ENCODE data around the gene LOXL3.
A peak's percentile ranks its signal among the peaks of the same experiment; 100 is the strongest.

LOXL3 gene

DNA sequence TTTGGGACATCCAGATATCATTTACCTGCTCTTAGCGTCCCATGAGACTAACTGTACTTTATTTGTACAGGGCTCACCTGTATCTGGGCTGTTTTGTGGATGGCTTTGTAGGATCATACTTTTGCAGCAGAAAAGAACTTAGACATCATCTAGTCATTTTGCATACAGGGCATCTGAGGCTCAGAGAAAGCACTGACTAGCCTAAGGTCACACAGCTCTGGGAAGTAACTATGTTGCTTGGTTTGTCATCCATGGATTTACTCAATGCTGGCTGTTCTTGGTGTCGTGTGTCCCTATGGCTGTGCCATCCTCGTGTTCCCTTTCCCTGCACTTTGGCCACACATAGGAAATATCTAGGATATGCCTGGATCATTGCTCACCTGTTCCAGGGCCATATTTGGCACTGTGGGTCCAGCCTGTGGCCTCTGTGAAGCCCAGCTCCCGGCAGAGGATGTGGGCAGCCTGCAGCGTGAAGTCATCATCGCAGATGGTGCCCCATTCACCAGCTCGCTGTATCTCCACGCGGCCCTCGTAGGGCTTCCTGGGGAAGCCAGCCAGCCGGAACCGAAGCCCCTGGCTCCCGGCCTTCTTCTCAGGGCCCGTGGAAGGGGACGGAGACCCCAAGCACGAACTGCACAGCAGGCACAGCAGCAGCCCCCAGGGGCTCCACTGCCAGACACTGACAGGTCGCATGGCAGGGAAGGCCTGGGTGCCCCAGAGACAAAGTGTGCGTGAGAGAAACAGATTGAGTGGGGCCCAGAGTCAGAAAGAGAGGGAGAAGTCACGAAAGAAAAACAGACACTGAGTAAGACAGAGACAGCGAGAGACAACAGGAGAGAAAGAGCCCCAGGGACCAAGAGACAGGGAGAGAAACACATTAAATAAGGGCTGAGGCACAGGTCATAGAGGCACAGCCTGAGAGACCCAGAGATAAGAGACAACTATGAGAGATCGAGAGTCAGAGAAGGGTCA lies 1.5 kb downstream of the LOXL3 start:
- DNase-seq (ENCODE audit: low spot score): no peak

DNA sequence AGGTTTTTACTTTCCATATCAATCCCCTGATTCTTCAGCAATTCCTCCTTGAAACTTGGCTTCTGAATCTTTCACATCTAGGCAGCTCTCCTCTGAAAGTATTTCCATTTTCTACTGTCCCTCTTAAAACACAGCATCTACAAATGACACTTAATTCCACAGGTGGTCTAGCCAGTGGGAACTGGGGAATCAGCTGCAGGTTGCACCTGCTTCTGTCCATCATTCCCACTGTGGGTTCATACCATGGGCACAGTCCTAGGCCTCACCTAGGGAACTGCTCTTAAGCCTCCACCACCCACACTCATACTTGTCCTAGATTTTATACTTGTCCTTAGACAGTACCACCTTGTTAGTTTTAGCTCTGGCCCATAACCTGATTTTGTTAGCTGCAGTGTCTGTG lies 2.2 kb downstream of the LOXL3 start:
- DNase-seq (ENCODE audit: low spot score): no peak

- DNase-seq (ENCODE audit: low spot score): no peak
Measured at GRCh38 chr2:74550231-74550630, 3.5 kb downstream of the LOXL3 start.

DNA sequence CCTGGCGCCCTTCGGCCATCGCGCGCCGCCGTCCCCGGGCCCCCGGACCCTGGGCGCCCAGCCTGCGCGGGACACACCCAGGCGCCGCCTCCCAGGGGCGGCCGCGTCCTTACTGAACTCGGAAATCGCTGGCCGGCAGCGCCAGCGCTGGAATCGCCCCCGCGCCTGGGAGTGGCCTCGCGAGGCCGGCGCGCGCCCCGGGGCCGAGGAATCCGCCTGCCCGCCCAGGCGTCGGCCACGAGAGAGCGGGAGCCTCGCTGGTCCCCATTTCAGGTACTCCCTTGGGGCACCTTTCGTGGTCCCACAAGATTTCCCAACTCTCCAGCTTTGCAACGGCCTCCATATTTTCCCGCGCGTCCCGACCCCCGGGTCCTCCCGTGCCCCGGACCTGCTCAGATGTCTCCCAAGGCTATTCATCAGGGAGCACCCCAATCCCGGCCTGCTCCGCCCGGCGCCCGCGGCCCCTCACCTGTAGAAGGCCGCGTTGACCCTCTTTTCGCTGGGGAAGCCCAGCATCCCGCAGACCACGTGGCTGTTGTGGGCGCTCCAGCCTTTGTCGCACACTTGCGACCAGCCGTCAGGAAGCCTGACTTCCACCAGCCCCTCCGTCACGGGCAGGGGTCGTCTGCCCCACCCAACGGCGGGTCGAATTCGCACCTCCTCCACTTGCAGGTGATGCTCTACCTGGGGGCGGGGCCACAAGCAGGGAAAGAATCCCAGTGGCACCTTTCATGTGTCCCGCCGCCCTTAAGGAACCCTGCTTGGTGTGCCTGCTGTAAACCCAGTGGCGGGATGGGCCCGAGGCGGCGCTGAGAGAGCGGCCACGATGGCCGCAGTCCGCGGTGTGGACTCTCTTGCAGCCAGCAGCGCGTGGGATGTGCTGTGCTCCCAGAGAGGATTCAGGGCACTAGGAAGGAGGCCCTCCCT lies 4.6 kb downstream of the LOXL3 start:
- DNase-seq (ENCODE audit: low spot score): peak; percentile 88

DNA sequence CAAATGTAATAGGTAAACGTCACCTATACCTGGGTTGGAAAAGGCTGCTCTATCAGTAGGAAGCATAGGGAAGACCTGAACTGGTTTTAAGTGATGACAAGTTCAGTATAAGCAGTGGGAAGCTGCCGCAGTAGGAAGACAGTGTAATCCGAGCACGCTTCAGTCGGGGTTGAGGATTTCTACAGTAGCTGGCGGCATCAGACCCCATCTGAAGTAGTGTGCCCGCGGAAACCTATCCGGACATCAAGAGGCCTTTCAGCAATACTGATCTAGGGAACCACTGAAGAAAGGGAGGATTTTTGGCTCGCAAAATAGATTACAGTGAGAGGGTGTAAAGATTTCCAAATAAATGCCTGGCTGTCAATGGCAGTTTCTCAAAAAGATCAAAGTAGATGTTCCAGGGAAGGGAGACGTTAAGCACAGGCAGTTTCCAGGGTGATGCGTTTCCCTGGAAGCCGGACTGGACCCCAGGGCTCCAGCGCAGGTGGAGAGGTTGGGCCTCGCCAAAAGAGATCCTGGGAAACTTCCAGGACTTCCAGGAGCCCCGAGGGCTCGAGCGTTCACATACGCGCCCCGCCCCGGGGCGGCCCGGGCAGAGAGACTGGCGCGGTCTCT lies 5.3 kb downstream of the LOXL3 start:
- no peak for DNase-seq (ENCODE audit: low spot score)

DNA sequence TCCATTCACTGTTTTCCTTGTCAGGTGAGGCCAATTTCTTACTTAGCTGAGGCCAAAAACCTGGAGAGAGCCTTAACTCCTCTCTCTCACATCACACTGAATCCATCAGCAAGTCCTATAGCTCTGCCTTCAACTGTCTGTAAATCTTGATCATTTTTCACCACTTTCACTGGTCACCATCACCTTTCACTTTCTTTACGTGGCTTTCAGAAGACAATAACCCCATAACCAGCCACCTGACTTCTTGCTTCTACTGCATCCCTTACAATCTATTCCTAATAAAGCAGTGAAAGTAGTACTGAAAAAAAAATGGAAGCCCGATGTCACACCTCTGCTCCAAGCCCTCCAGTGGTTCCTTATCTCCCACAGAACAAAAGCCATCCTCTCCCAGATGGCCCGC lies 7.7 kb downstream of the LOXL3 start:
- no peak for DNase-seq (ENCODE audit: low spot score)

DNA sequence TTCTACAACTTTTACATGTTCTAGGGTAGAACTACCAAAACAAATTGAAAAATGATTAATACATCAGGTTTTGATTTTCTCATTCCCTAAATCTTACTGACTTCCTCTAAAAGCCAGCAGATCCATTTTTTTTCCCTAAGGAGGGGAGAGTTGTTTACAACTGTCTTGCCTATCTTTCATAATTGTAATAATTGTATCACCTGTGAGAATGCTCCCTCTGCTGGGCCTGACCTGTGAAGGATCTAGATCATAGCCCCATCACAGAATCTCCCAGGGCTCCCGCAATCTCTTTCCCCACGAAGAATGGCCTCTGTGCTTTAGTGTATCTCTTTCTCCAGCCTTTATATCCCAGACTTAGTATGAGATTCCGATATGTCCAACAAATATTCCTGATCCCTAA lies 9.1 kb downstream of the LOXL3 start:
- DNase-seq (ENCODE audit: low spot score): no peak

DNA sequence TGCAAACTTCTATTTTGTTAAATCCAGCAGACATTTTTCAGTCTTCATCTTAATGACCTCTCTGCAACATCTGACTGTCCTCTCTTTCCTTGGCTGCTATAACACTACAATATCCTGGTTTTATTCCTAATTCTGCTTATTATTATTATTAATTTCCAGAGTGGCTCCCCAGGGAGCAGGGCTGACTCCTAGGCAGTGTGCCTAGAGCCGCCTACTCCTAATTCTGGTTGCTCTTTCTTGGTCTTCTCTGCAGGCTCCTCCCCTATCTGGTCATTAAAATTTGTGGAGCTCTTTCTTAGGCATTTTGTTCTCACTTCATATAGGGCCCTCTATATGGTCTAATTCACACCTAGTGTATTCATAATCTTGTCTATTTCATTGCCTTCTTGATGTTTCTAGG lies 10.8 kb downstream of the LOXL3 start:
- no peak for DNase-seq (ENCODE audit: low spot score)

DNA sequence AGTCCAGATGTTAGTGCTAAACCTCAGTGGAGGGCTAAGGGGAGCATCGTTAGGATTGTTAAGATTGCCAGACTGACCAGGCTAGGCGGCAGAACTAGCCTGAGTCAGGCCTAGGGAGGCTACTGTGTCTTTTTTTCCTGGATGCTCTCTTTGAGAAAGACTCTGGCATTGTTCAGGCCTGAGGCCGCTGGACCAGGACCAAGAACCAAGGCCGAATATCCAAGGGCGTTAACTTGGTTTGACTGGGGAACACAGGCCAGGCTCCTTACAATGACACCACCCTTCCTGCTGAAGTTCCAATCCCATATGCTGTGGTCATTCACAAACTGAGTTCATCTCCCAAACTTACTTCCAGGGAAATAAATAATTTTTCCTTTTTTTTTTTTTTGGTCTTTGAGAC lies 13.5 kb downstream of the LOXL3 start:
- peak; percentile 89 for DNase-seq (ENCODE audit: low spot score)

- DNase-seq (ENCODE audit: low spot score): no peak
Measured at GRCh38 chr2:74538881-74539339, 14.8 kb downstream of the LOXL3 start.

GRCh38 chr2:74537140-74537539 lies 16.6 kb downstream of the LOXL3 start:
- no peak for DNase-seq (ENCODE audit: low spot score)

- no peak for DNase-seq (ENCODE audit: low spot score)
Measured at GRCh38 chr2:74536166-74536950, 17.4 kb downstream of the LOXL3 start.

DNA sequence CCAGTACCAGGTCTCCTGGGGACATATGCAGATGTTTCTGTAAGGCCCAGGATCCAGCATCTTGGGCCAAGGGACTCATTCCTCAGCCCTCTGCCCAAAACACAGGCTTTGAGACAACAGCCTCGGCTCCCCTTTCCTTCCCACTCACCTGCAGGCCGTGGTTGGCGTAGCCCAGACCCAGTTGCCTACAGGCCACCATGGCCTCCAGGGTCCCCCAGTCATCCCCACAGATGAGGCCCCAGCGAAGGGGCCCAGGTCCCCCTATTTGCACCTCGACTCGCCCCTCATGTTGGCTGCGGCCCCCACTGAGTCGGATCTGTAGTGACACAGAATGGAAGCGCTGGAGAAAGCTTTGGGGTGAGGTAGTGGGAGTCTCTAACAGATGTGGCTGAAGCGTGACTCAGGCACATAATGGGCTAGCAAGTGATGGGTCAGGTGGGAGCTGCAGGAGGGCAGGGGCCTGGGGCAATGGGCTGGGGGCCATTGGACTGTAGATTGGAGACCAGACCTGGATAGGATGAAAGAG lies 18.2 kb downstream of the LOXL3 start:
- DNase-seq (ENCODE audit: low spot score): no peak

DNA sequence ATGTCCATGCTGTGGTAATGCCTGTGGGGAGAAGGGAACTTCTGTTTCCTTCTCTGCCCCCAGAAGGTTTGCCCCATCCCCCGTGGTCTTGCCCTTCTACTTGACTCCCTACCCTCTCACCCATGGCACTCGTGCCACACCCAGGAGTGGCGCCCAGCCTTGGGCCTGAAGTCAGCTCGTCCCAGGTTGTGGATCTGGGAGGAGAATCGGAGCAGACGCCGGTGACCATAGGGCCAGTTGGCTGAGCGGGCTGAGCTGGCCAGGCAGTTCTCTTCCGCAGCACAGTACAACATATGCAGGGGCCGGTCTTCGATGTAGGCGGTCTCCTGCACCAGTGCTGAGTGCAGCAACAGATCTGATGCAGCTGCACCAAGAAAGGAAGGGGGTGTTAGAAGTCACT lies 19.3 kb downstream of the LOXL3 start:
- no peak for DNase-seq (ENCODE audit: low spot score)

GRCh38 chr2:74533464-74533863 lies 20.3 kb downstream of the LOXL3 start:
- DNase-seq (ENCODE audit: low spot score): no peak

DNA sequence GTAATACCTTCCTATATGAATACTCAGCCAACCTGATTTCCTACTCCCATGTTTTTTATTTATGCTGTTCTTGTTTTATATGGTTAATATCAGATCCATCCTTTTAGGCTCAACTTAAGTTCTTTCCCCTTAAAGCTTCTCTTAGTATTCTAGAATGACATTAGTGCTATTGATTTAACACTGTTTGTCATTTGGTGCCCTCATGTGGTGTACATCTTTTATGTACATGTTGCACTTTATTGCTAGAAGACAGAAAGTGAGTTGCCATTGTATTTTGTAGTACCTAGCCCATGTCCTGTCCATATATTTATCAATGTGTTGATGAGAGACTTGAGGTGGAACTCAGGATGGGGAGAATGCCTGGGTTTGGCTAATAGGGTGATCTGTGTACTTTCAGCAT lies 21.5 kb downstream of the LOXL3 start:
- DNase-seq (ENCODE audit: low spot score): peak; percentile 26

DNA sequence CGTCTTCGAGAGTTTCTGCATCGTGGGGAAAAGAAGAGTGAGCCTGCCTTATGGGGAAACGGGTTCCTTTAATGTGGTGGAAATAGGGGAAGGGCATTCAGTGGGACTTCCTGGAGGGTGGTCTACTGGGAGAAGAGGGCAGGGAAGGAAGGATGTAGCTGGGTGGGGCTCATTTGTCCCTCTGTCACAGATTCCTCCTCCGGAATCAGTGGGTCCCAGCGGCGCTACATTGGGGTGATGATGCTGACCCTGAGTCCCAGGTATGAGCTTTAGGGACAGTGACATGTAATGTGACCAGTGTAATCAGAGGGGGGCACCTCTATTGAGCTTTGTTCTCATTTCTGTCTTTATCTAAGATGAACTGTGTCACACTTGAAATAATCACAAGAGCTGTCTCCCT lies 22.1 kb downstream of the LOXL3 start:
- no peak for DNase-seq (ENCODE audit: low spot score)

DNA sequence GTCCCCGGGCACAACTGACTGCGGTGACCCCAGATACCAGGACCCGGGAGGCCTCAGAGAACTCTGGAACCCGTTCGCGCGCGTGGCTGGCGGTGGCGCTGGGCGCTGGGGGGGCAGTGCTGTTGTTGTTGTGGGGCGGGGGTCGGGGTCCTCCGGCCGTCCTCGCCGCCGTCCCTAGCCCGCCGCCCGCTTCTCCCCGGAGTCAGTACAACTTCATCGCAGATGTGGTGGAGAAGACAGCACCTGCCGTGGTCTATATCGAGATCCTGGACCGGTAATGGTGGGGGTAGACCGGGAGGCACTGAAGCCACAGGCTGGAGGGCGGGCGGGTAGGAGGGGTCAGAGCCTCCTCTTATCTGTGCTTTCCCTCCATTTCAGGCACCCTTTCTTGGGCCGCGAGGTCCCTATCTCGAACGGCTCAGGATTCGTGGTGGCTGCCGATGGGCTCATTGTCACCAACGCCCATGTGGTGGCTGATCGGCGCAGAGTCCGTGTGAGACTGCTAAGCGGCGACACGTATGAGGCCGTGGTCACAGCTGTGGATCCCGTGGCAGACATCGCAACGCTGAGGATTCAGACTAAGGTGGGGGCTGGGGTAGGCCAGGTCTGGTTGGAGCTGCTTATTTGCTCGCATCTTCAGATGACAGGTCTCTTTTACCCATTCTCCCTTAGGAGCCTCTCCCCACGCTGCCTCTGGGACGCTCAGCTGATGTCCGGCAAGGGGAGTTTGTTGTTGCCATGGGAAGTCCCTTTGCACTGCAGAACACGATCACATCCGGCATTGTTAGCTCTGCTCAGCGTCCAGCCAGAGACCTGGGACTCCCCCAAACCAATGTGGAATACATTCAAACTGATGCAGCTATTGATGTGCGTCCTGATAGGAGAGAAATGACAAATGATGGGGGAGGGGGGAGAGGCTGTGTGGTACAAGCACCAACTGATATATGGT lies 23.2 kb downstream of the LOXL3 start:
- DNase-seq (ENCODE audit: low spot score): peak; percentile 54

DNA sequence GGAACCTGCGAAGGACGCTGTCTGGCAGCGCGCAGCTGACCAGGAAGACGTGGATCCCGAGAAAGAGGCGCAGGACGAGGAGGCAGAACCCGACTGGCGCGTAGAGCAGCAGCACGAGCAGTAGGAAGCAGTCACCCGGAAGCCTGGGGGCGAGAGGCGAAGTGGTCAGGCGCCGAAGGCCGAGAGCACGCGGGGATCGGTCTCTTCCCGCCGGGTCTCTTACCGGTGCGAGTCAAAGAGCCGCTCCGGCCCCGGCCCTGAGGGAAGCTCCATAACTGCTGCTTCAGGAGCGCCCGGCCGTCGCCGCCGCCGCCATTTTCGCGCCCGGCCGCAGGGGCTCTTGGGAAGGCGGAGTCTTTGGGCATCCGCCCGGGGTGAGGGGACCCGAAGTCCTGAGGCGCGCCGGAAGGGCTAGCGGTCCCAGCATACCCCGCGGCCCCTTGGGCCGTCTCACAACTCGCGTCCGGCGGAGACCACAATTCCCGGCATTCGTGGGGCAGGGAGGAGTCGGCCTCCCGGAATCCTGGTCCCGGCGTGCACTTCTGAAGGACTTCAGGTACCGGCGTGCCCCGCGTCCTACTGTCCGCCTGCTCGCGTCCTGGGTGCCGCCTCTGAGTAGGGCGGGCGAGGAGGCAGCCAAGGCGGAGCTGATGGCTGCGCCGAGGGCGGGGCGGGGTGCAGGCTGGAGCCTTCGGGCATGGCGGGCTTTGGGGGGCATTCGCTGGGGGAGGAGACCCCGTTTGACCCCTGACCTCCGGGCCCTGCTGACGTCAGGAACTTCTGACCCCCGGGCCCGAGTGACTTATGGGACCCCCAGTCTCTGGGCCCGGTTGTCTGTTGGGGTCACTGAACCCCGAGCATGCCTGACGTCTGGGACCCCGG lies 24.1 kb downstream of the LOXL3 start, which contains the start of the genes AUP1 and HTRA2:
TSS of gene AUP1 (minus strand) at position 350 of the 882 bp plus-strand sequence. CDS start at position 273, 77 bp downstream.
TSS of gene HTRA2 (plus strand) at position 577 of the 882 bp plus-strand sequence. CDS start at position 651, 74 bp downstream.
- DNase-seq (ENCODE audit: low spot score): peak; percentile 99
